Jurkat, Clone E6-1 (cell line): Measurements from ENCODE around the gene CLEC1B. TPM values are rescaled to one million over a fixed set of nuclear protein-coding genes. Genes with fewer than 3 reads are reported as not detected.
"Not testable (repeated sequence)": the region's sequence is repeated elsewhere in the genome, so short reads cannot be mapped to it uniquely, and the experiment has no call there.

ENCODE experiments used
- DNase-seq: peaks from one replicate; pipeline ENCODE4 v3.0.0-alpha.2; 2011; ENCODE audit warnings: low read depth, low spot score
- H3K4me3 ChIP-seq: 2 replicates; pipeline ENCODE4 v1.5.1; 2011; ENCODE audit warnings: mild to moderate bottlenecking, low read length, control low read depth, moderate library complexity
- polyA plus RNA-seq: library from polyadenylated mRNA; unstranded; fragments of >200 nt; gene quantifications from one replicate; pipeline ENCODE4 v1.2.1, GENCODE V29; 2012; ENCODE audit warnings: missing spikeins; ENCODE audit not compliant: insufficient read length, insufficient read depth

Gene CLEC1B
- not detected for polyA plus RNA-seq

- DNase-seq, result no peak
- H3K4me3 ChIP-seq, result no peak within 1 kb of the TSS
Observed at GRCh38 chr12:9999016-9999415, at the start of gene CLEC1B. Gene CLEC1B, minus strand, starts transcription at chr12:9999121. Its CDS starts 21 bp downstream, at chr12:9999100.

- H3K4me3 ChIP-seq, result no peak overlapping the region
Observed at GRCh38 chr12:10048526-10048925, 49.6 kb upstream of the CLEC1B start.

GRCh38 chr12:10042167-10042566 is 43.2 kb upstream of the CLEC1B start:
- H3K4me3 ChIP-seq, result no peak overlapping the region
- no peak for DNase-seq

More at GRCh38 chr12:10048526-10048925, 49.6 kb upstream of the CLEC1B start:
- DNase-seq, result no peak

GRCh38 chr12:10033783-10034545 is 35.0 kb upstream of the CLEC1B start:
- no peak for DNase-seq
- H3K4me3 ChIP-seq, result no peak overlapping the region

GRCh38 chr12:10031771-10032175 is 32.9 kb upstream of the CLEC1B start:
- no peak for DNase-seq
- no peak overlapping the region for H3K4me3 ChIP-seq

GRCh38 chr12:10031321-10031720 is 32.4 kb upstream of the CLEC1B start:
- no peak overlapping the region for H3K4me3 ChIP-seq
- DNase-seq, result no peak

GRCh38 chr12:10030446-10030845 is 31.5 kb upstream of the CLEC1B start, which contains the start of gene CLEC9A:
Gene CLEC9A, plus strand, starts transcription at chr12:10030682. Its CDS starts 22,006 bp downstream, at chr12:10052688.
- no peak within 1 kb of the TSS for H3K4me3 ChIP-seq
- no peak for DNase-seq

GRCh38 chr12:10027721-10028120 is 28.8 kb upstream of the CLEC1B start:
- no peak for DNase-seq
- no peak overlapping the region for H3K4me3 ChIP-seq

- DNase-seq, result no peak
- no peak overlapping the region for H3K4me3 ChIP-seq
Observed at GRCh38 chr12:10027311-10027710, 28.4 kb upstream of the CLEC1B start.

GRCh38 chr12:10026666-10027065 is 27.7 kb upstream of the CLEC1B start:
- not testable (repeated sequence) for DNase-seq, H3K4me3 ChIP-seq

- H3K4me3 ChIP-seq, result no peak overlapping the region
- DNase-seq, result no peak
Observed at GRCh38 chr12:10025236-10025635, 26.3 kb upstream of the CLEC1B start.

GRCh38 chr12:10021342-10021741 is 22.4 kb upstream of the CLEC1B start:
- DNase-seq, result no peak
- H3K4me3 ChIP-seq, result no peak overlapping the region

- no peak for DNase-seq
- H3K4me3 ChIP-seq, result no peak overlapping the region
Observed at GRCh38 chr12:10018386-10018785, 19.5 kb upstream of the CLEC1B start.

GRCh38 chr12:10016881-10017280 is 18.0 kb upstream of the CLEC1B start:
- DNase-seq, result no peak

GRCh38 chr12:10015450-10015849 is 16.5 kb upstream of the CLEC1B start:
- H3K4me3 ChIP-seq, result no peak overlapping the region
- DNase-seq, result no peak

More at GRCh38 chr12:10016881-10017280, 18.0 kb upstream of the CLEC1B start:
- no peak overlapping the region for H3K4me3 ChIP-seq

- DNase-seq, result no peak
- H3K4me3 ChIP-seq, result no peak overlapping the region
Observed at GRCh38 chr12:10012630-10013330, 13.9 kb upstream of the CLEC1B start.

GRCh38 chr12:10001171-10001776 is 2.4 kb upstream of the CLEC1B start:
- H3K4me3 ChIP-seq, result no peak overlapping the region
- DNase-seq, result no peak

GRCh38 chr12:9992296-9992695 is 6.6 kb downstream of the CLEC1B start:
- no peak for DNase-seq
- H3K4me3 ChIP-seq, result no peak overlapping the region

- no peak for DNase-seq
- no peak overlapping the region for H3K4me3 ChIP-seq
Observed at GRCh38 chr12:9991876-9992275, 7.0 kb downstream of the CLEC1B start.

GRCh38 chr12:9980126-9980525 is 18.8 kb downstream of the CLEC1B start:
- DNase-seq, result no peak
- no peak overlapping the region for H3K4me3 ChIP-seq
